GM12878 (cell line): ENCODE results near the gene P3H1. TPM values are rescaled to one million over a fixed set of nuclear protein-coding genes. Genes with fewer than 3 reads are reported as not detected.

Experiments
- ATAC-seq: fragments of 200-7000 bp; cut with Tn5 transposase; 3 replicates; pipeline ENCODE4 v1.9.1; 2020; ENCODE audit warnings: mild to moderate bottlenecking, moderate library complexity
- BruUV-seq: library from RNA; stranded (reverse); fragments of 400-500 nt; replicated peaks from 2 replicates; lab custom pipeline; 2021; lab: Mats Ljungman, UMichigan
- CTCF ChIA-PET: fragments of 300-600 bp; sonication (Branson Sonifier 250); formaldehyde crosslinking; extraction: SDS; loops from one replicate; lab custom pipeline; 2021; ENCODE audit warnings: inconsistent platforms; lab: Yijun Ruan, JAX
- POLR2A ChIA-PET: fragments of 350-600 bp; formaldehyde crosslinking; extraction: SDS; loops from one replicate; lab custom pipeline; 2021; ENCODE audit warnings: inconsistent platforms; lab: Charles Lee
- RAD21 ChIA-PET: fragments of 300-600 bp; sonication (Branson Sonifier 250); formaldehyde crosslinking; loops from one replicate; lab custom pipeline; 2023; ENCODE audit warnings: antibody characterized with exemption; ENCODE audit not compliant: unreplicated experiment; lab: Charles Lee
- SMC1A ChIA-PET: fragments of 300-600 bp; sonication (Branson Sonifier 250); formaldehyde crosslinking; loops from one replicate; lab custom pipeline; 2023; ENCODE audit not compliant: unreplicated experiment, uncharacterized antibody; lab: Charles Lee
- DNase-seq: peaks from one replicate; pipeline ENCODE4 v3.0.0-alpha.2; 2011; ENCODE audit warnings: low read depth, low spot score
- FAIRE-seq: peaks from 3 replicates; lab custom pipeline; 2011; peaks lifted over from hg19 to GRCh38; lab: Jason Lieb, UNC
- H2AFZ ChIP-seq: 2 replicates; pipeline ENCODE4 v1.6.0; 2011; ENCODE audit warnings: low read depth, low read length, control low read depth; ENCODE audit not compliant: control insufficient read depth
- H3K27ac ChIP-seq: 2 replicates; pipeline ENCODE4 v1.5.1; 2011; ENCODE audit warnings: control low read depth; ENCODE audit not compliant: control insufficient read depth, insufficient read depth
- H3K27me3 ChIP-seq, 2 experiments: replicated peaks in 1 of 2; 2 replicates each; pipeline versions ENCODE4 v1.6.0 to v1.6.1; 2011; ENCODE audit warnings: low read length in 1 of 2; ENCODE audit not compliant: control insufficient read depth in 2 of 2, insufficient read depth in 2 of 2
- H3K36me3 ChIP-seq, 2 experiments: 2 replicates each; pipeline ENCODE4 v1.5.1; 2011; ENCODE audit warnings: low read length in 1 of 2; ENCODE audit not compliant: control insufficient read depth in 2 of 2, insufficient read depth in 2 of 2
- H3K4me1 ChIP-seq: 2 replicates; pipeline ENCODE4 v1.6.1; 2011; ENCODE audit warnings: mild to moderate bottlenecking, low read length, moderate library complexity, mixed read lengths; ENCODE audit not compliant: control insufficient read depth, insufficient read depth
- H3K4me2 ChIP-seq: 2 replicates; pipeline ENCODE4 v1.6.0; 2011; ENCODE audit warnings: control low read depth; ENCODE audit not compliant: control insufficient read depth, insufficient read depth
- H3K4me3 ChIP-seq: fragments of 200-600 bp; sonication (generic); 2 replicates; pipeline ENCODE4 v1.5.1; 2016
- H3K79me2 ChIP-seq: 2 replicates; pipeline ENCODE4 v1.6.0; 2011; ENCODE audit warnings: low read length; ENCODE audit not compliant: control insufficient read depth, insufficient read depth
- H3K9ac ChIP-seq: 2 replicates; pipeline ENCODE4 v1.8.0; 2011; ENCODE audit warnings: low read length, control low read depth, mixed read lengths; ENCODE audit not compliant: control insufficient read depth, insufficient read depth
- H3K9me3 ChIP-seq: replicated peaks from 3 replicates; pipeline ENCODE4 v1.5.1; 2011; ENCODE audit warnings: mild to moderate bottlenecking, low read length; ENCODE audit not compliant: control insufficient read depth, insufficient read depth
- H4K20me1 ChIP-seq: 2 replicates; pipeline ENCODE4 v1.6.0; 2011; ENCODE audit not compliant: control insufficient read depth, insufficient read depth
- ATF2 ChIP-seq: IDR thresholded peaks from 2 replicates; pipeline ENCODE4 v1.6.1; 2012; ENCODE audit warnings: low read length, inconsistent platforms
- DPF2 ChIP-seq: fragments of 450-650 bp; IDR thresholded peaks from 2 replicates; pipeline ENCODE4 v1.6.1; 2017; ENCODE audit warnings: mild to moderate bottlenecking
- ETV6 ChIP-seq, 2 experiments: fragments of 450-650 bp in 1 of 2; IDR thresholded peaks in 1 of 2; conservative IDR thresholded peaks in 1 of 2; 2 replicates each; pipeline ENCODE4 v1.6.1; 2014; ENCODE audit warnings: antibody characterized with exemption in 1 of 2, borderline replicate concordance in 1 of 2, low read depth in 1 of 2, mild to moderate bottlenecking in 1 of 2, moderate library complexity in 1 of 2
- EZH2 ChIP-seq: IDR thresholded peaks from 2 replicates; pipeline ENCODE4 v1.6.1; 2012; ENCODE audit warnings: low read depth, mild to moderate bottlenecking, control low read depth, inconsistent platforms, low read length, borderline replicate concordance; ENCODE audit not compliant: control insufficient read depth
- HDGF ChIP-seq: fragments of 450-650 bp; IDR thresholded peaks from 2 replicates; pipeline ENCODE4 v1.6.1; 2016; ENCODE audit warnings: antibody characterized with exemption
- IRF5 ChIP-seq: fragments of 450-650 bp; IDR thresholded peaks from 2 replicates; pipeline ENCODE4 v1.6.1; 2017; ENCODE audit warnings: borderline replicate concordance
- KLF5 ChIP-seq: fragments of 450-650 bp; IDR thresholded peaks from 2 replicates; pipeline ENCODE4 v1.6.1; 2014; ENCODE audit warnings: mild to moderate bottlenecking; ENCODE audit not compliant: partially characterized antibody
- SREBF1 ChIP-seq: IDR thresholded peaks from 2 replicates; pipeline ENCODE4 v1.6.1; 2012; ENCODE audit warnings: mild to moderate bottlenecking, low read length
- TBL1XR1 ChIP-seq: IDR thresholded peaks from 2 replicates; pipeline ENCODE4 v1.6.1; 2012; ENCODE audit warnings: low read depth, low read length, improper control_type of control experiment
- ZBED1 ChIP-seq: IDR thresholded peaks from 2 replicates; pipeline ENCODE4 v1.6.1; 2016; ENCODE audit warnings: borderline replicate concordance
- ZBTB11 ChIP-seq: fragments of 450-650 bp; formaldehyde crosslinking; IDR thresholded peaks from 2 replicates; pipeline ENCODE4 v1.5.0; 2022; ENCODE audit warnings: mild to moderate bottlenecking, missing genetic modification characterization
- WGBS: methylation state at CpG from one replicate; pipeline ENCODE4 v1.1.6; 2016; ENCODE audit warnings: low lambda C conversion rate; ENCODE audit not compliant: insufficient replicate concordance, insufficient coverage; ENCODE audit errors: missing lambda C conversion rate; 5-methylcytosine and 5-hydroxymethylcytosine counted together
- in situ Hi-C: fragments of 300-500 bp; cut with MboI; formaldehyde crosslinking; loops from 9 replicates; pipeline ENCODE4 v1.14.3; 2018; ENCODE audit warnings: mixed read lengths
- intact Hi-C: fragments of 100-400 bp; cut with micrococcal nuclease; formaldehyde crosslinking; loops from one replicate; pipeline ENCODE4 v1.14.2; 2022; ENCODE audit not compliant: unreplicated experiment
- polyA plus RNA-seq, 11 experiments: library from polyadenylated mRNA; depleted of rRNA in 4 of 11; unstranded in 6 of 11; stranded (reverse) in 5 of 11; fragments of >200 nt; fragmentation: Nextera tagmentation in 4 of 11; fragmentation: Illumina TruSeq in 1 of 11; extraction: Ambion mirVana in 4 of 11; extraction: Trizol in 1 of 11; gene quantifications; 1 replicate in 1 of 11; 2 replicates in 10 of 11; pipeline versions ENCODE4 v1.2.1 to v1.2.3, GENCODE V29; 2011 to 2016; ENCODE audit warnings: inconsistent platforms in 2 of 11, missing spikeins in 2 of 11, low read depth in 1 of 11
- total RNA-seq, 4 experiments: library from RNA; depleted of rRNA in 3 of 4; stranded (reverse); fragments of >200 nt in 3 of 4; fragmentation: Illumina TruSeq in 1 of 4; extraction: Trizol in 1 of 4; gene quantifications; 2 replicates each; pipeline versions ENCODE4 v1.2.1 to v1.2.3, GENCODE V29; 2013 to 2021

P3H1 gene
- total and polyA plus RNA-seq, 10 of the 15 experiments (the other 5 are each of a cell fraction or from before 2014, with no cell fraction given) = 0.72 to 42.4 (median 26.0) TPM

GRCh38 chr1:42768172-42768571, 1.3 kb upstream of the P3H1 start:
- Histone ChIP-seq H2AFZ (no peak overlapping the region), H3K27ac (peak overlapping the region; percentile 84), H3K27me3 (no peaks in the 10 kb centered on the region), H4K20me1 (no peaks in the 10 kb centered on the region), H3K4me2 (peak overlapping the region; percentile 90), H3K4me3 (peak overlapping the region; percentile 84), H3K36me3 (0 out of 4 replicates have a peak, but pooled peaks cover 0 to 6% of the 10 kb centered on the region in 2 experiments), H3K4me1 (peaks cover 4% of the 10 kb centered on the region; the same call in 1 of the 2 replicates), H3K79me2 (peaks cover 64% of the 10 kb centered on the region), H3K9ac (peak overlapping the region; percentile 84), H3K9me3 (no peaks in the 10 kb centered on the region)
- FAIRE-seq (no peak), ATAC-seq (no peak), DNase-seq (no peak)
- CTCF ChIA-PET = interaction anchor here (1.0 to 6.5 kb wide), 9 partner anchors 9 to 424 kb away, joined by 3 to 28 read pairs (median 6); partner anchors contain the start of gene ZNF691
- no peak for TF ChIP-seq ZBTB11
- no peak for TF ChIP-seq ATF2
- no peak for TF ChIP-seq DPF2
- TF ChIP-seq IRF5 = no peak
- no peak for TF ChIP-seq HDGF
- no peak for TF ChIP-seq EZH2
- TF ChIP-seq TBL1XR1 = no peak
- no peak for TF ChIP-seq SREBF1
- no peak for TF ChIP-seq ETV6 (conservative IDR thresholded peaks at IDR 0.05 in 1 of 2, IDR thresholded peaks at IDR 0.05 in 1 of 2; ENCODE audit: borderline replicate concordance in 1 of 2, low read depth in 1 of 2)
- TF ChIP-seq KLF5 = no peak
- TF ChIP-seq ZBED1 = no peak
- RAD21 ChIA-PET = interaction anchor here (1.7 to 4.3 kb wide), 3 partner anchors 10 to 110 kb away, joined by 5 to 25 read pairs (median 20); partner anchors contain the start of genes ERMAP, PPIH and SVBP
- SMC1A ChIA-PET = interaction anchor here (1.0 to 4.0 kb wide), 5 partner anchors 8 to 305 kb away, joined by 3 to 21 read pairs (median 4); no protein-coding TSS in a partner anchor
- WGBS = 71% methylated on average over 2 of the region's 2 CpGs
- in situ Hi-C loops = no loop called here
- BruUV-seq = TSS peak; percentile 73
- intact Hi-C loops = loop anchor here (5.0 kb wide), 2 partner anchors 79 to 86 kb away; partner anchors contain the start of genes YBX1 and ZNF691
- POLR2A ChIA-PET = interaction anchor here (0.6 to 3.8 kb wide), 11 partner anchors 9 to 882 kb away, joined by 3 to 53 read pairs (median 4); partner anchors contain the start of genes CFAP57, EBNA1BP2, ERMAP and KDM4A
